CD8-positive, alpha-beta memory T cell (primary cell): Measurements from ENCODE around the gene CRISPLD2. TPM values are rescaled to one million over a fixed set of nuclear protein-coding genes. Genes with fewer than 3 reads are reported as not detected.

ENCODE experiments used
- CTCF ChIA-PET: fragments of 350-600 bp; sonication (Branson Sonifier 250); formaldehyde crosslinking; loops from one replicate; lab custom pipeline; 2021; ENCODE audit warnings: antibody characterized with exemption; lab: Charles Lee
- POLR2A ChIA-PET: fragments of 350-600 bp; sonication (Branson Sonifier 250); formaldehyde crosslinking; loops from one replicate; lab custom pipeline; 2021; ENCODE audit warnings: antibody characterized with exemption; lab: Charles Lee
- DNase-seq, 5 donors: peaks; one replicate each; pipeline versions ENCODE4 v3.0.0 to v3.0.0-alpha.2; 2020 to 2022; ENCODE audit warnings: mixed read lengths in 1 of 5
- H3K27ac ChIP-seq: one replicate; pipeline ENCODE4 v1.7.0; 2013; ENCODE audit warnings: low read depth, mild to moderate bottlenecking, low read length, moderate library complexity
- H3K27me3 ChIP-seq: 2 replicates; pipeline ENCODE4 v1.7.0; 2013; ENCODE audit warnings: low read length, mild to moderate bottlenecking; ENCODE audit not compliant: insufficient read depth, poor library complexity, severe bottlenecking
- H3K36me3 ChIP-seq: 2 replicates; pipeline ENCODE4 v1.7.0; 2013; ENCODE audit warnings: mild to moderate bottlenecking, low read length, moderate library complexity; ENCODE audit not compliant: insufficient read depth
- H3K4me1 ChIP-seq: 2 replicates; pipeline ENCODE4 v1.7.0; 2013; ENCODE audit warnings: mild to moderate bottlenecking, low read length, moderate library complexity; ENCODE audit not compliant: insufficient read depth
- H3K4me3 ChIP-seq: 2 replicates; pipeline ENCODE4 v1.7.0; 2013; ENCODE audit warnings: mild to moderate bottlenecking, low read length
- H3K9me3 ChIP-seq: 2 replicates; pipeline ENCODE4 v1.7.0; 2013; ENCODE audit warnings: mild to moderate bottlenecking, low read length
- H3K27ac Mint-ChIP-seq, 8 donors: one replicate each; pipeline ENCODE4 v1.8.0; 2020 to 2021; ENCODE audit warnings: mixed read lengths in 8 of 8, mild to moderate bottlenecking in 6 of 8, inconsistent platforms in 3 of 8, moderate library complexity in 3 of 8
- H3K27me3 Mint-ChIP-seq, 2 donors: one replicate each; pipeline ENCODE4 v1.8.0; 2020 to 2021; ENCODE audit warnings: mixed read lengths in 2 of 2, mild to moderate bottlenecking in 1 of 2, moderate library complexity in 1 of 2
- H3K36me3 Mint-ChIP-seq, 3 donors: one replicate each; pipeline ENCODE4 v1.8.0; 2020 to 2021; ENCODE audit warnings: mixed read lengths in 3 of 3, inconsistent platforms in 1 of 3, mild to moderate bottlenecking in 1 of 3
- H3K4me1 Mint-ChIP-seq, 3 donors: one replicate each; pipeline ENCODE4 v1.8.0; 2020 to 2021; ENCODE audit warnings: mixed read lengths in 3 of 3, inconsistent platforms in 1 of 3, mild to moderate bottlenecking in 1 of 3
- H3K4me3 Mint-ChIP-seq, 7 donors: one replicate each; pipeline ENCODE4 v1.8.0; 2020 to 2021; ENCODE audit warnings: mixed read lengths in 7 of 7, mild to moderate bottlenecking in 6 of 7, moderate library complexity in 4 of 7, inconsistent platforms in 2 of 7
- H3K9me3 Mint-ChIP-seq, 5 donors: one replicate each; pipeline ENCODE4 v1.8.0; 2020 to 2022; ENCODE audit warnings: mixed read lengths in 5 of 5, mild to moderate bottlenecking in 3 of 5, moderate library complexity in 2 of 5, inconsistent platforms in 1 of 5
- polyA plus RNA-seq: library from polyadenylated mRNA; unstranded; fragments of 300-500 nt; fragmentation: Illumina TruSeq; gene quantifications from one replicate; pipeline ENCODE4 v1.2.3, GENCODE V29; 2021
- total RNA-seq, 2 experiments: library from RNA; stranded (reverse); gene quantifications; one replicate each; pipeline ENCODE4 v1.2.3, GENCODE V29; 2021

CRISPLD2 gene
- total and polyA plus RNA-seq, 3 experiments from 2014 or later, result 0.04 to 0.05 TPM; not detected in 1

- Mint-ChIP-seq H3K27me3 (peaks cover 10 to 34% of the 10 kb centered on the region in 2 donors), H3K36me3 (no peaks in the 10 kb centered on the region), H3K9me3 (peaks cover 0 to 2% (median 0%) of the 10 kb centered on the region in 5 donors), H3K4me3 (no peak overlapping the region), H3K4me1 (peaks cover 0 to 4% (median 0%) of the 10 kb centered on the region in 3 donors), H3K27ac (no peak overlapping the region)
- H3K9me3 ChIP-seq, result no peaks in the 10 kb centered on the region
- ChIA-PET CTCF (no interaction called here), POLR2A (no interaction called here)
- H3K36me3 ChIP-seq, result no peaks in the 10 kb centered on the region
- H3K4me3 ChIP-seq, result no peak overlapping the region
- no peak for DNase-seq
- H3K27me3 ChIP-seq, result no peaks in the 10 kb centered on the region
- H3K27ac ChIP-seq, result no peak overlapping the region
- no peaks in the 10 kb centered on the region for H3K4me1 ChIP-seq
These were observed 28.0 kb downstream of the CRISPLD2 start for GRCh38 chr16:84847564-84848355.

- no peak for DNase-seq
- H3K4me3 Mint-ChIP-seq, result no peak overlapping the region
- no peaks in the 10 kb centered on the region for H3K4me1 Mint-ChIP-seq
- Histone ChIP-seq H3K4me3 (no peak overlapping the region), H3K36me3 (no peaks in the 10 kb centered on the region), H3K27ac (no peak overlapping the region), H3K9me3 (no peaks in the 10 kb centered on the region), H3K4me1 (no peaks in the 10 kb centered on the region), H3K27me3 (no peaks in the 10 kb centered on the region)
- peaks cover 0 to 2% (median 0%) of the 10 kb centered on the region in 5 donors for H3K9me3 Mint-ChIP-seq
- peaks cover 10 to 29% of the 10 kb centered on the region in 2 donors for H3K27me3 Mint-ChIP-seq
- no peaks in the 10 kb centered on the region for H3K36me3 Mint-ChIP-seq
- H3K27ac Mint-ChIP-seq, result no peak overlapping the region
- POLR2A ChIA-PET, result no interaction called here
- CTCF ChIA-PET, result no interaction called here
These were observed 29.3 kb downstream of the CRISPLD2 start for GRCh38 chr16:84848986-84849634.

- ChIA-PET CTCF (no interaction called here), POLR2A (no interaction called here)
- Mint-ChIP-seq H3K36me3 (no peaks in the 10 kb centered on the region), H3K27me3 (peaks cover 10 to 32% of the 10 kb centered on the region in 2 donors), H3K4me3 (no peak overlapping the region), H3K27ac (no peak overlapping the region), H3K4me1 (no peaks in the 10 kb centered on the region), H3K9me3 (peaks cover 0 to 2% (median 0%) of the 10 kb centered on the region in 5 donors)
- DNase-seq, result no peak
- Histone ChIP-seq H3K4me1 (no peaks in the 10 kb centered on the region), H3K4me3 (no peak overlapping the region), H3K9me3 (no peaks in the 10 kb centered on the region), H3K27me3 (no peaks in the 10 kb centered on the region), H3K36me3 (no peaks in the 10 kb centered on the region), H3K27ac (no peak overlapping the region)
These were observed 30.0 kb downstream of the CRISPLD2 start for GRCh38 chr16:84849751-84850150.

GRCh38 chr16:84850714-84851113 lies 30.9 kb downstream of the CRISPLD2 start:
- Mint-ChIP-seq H3K4me3 (no peak overlapping the region), H3K36me3 (no peaks in the 10 kb centered on the region), H3K4me1 (no peaks in the 10 kb centered on the region), H3K9me3 (peaks cover 0 to 2% (median 0%) of the 10 kb centered on the region in 5 donors), H3K27ac (no peak overlapping the region), H3K27me3 (peaks cover 12 to 39% of the 10 kb centered on the region in 2 donors)
- Histone ChIP-seq H3K4me1 (no peaks in the 10 kb centered on the region), H3K36me3 (no peaks in the 10 kb centered on the region), H3K4me3 (no peak overlapping the region), H3K27ac (no peak overlapping the region), H3K27me3 (no peaks in the 10 kb centered on the region), H3K9me3 (no peaks in the 10 kb centered on the region)
- ChIA-PET POLR2A (no interaction called here), CTCF (no interaction called here)
- no peak for DNase-seq

GRCh38 chr16:84851192-84852127 lies 31.7 kb downstream of the CRISPLD2 start:
- H3K27ac Mint-ChIP-seq, result no peak overlapping the region
- no peaks in the 10 kb centered on the region for H3K27me3 ChIP-seq
- POLR2A ChIA-PET, result no interaction called here

GRCh38 chr16:84853534-84853933 lies 33.7 kb downstream of the CRISPLD2 start:
- Histone ChIP-seq H3K27me3 (no peaks in the 10 kb centered on the region), H3K4me1 (no peaks in the 10 kb centered on the region), H3K9me3 (no peaks in the 10 kb centered on the region), H3K36me3 (no peaks in the 10 kb centered on the region), H3K4me3 (no peak overlapping the region), H3K27ac (no peak overlapping the region)
- DNase-seq, result no peak
- H3K36me3 Mint-ChIP-seq, result no peaks in the 10 kb centered on the region
- POLR2A ChIA-PET, result no interaction called here
- no peaks in the 10 kb centered on the region for H3K9me3 Mint-ChIP-seq
- no peaks in the 10 kb centered on the region for H3K4me1 Mint-ChIP-seq
- CTCF ChIA-PET, result no interaction called here
- peaks cover 8 to 28% of the 10 kb centered on the region in 2 donors for H3K27me3 Mint-ChIP-seq
- H3K4me3 Mint-ChIP-seq, result no peak overlapping the region
- no peak overlapping the region for H3K27ac Mint-ChIP-seq

More at GRCh38 chr16:84851192-84852127, 31.7 kb downstream of the CRISPLD2 start:
- CTCF ChIA-PET, result no interaction called here
- Mint-ChIP-seq H3K36me3 (no peaks in the 10 kb centered on the region), H3K9me3 (peaks cover 0 to 2% (median 0%) of the 10 kb centered on the region in 5 donors), H3K4me3 (no peak overlapping the region), H3K4me1 (no peaks in the 10 kb centered on the region), H3K27me3 (peaks cover 12 to 38% of the 10 kb centered on the region in 2 donors)
- H3K9me3 ChIP-seq, result no peaks in the 10 kb centered on the region
- H3K4me1 ChIP-seq, result no peaks in the 10 kb centered on the region
- no peak overlapping the region for H3K27ac ChIP-seq
- H3K36me3 ChIP-seq, result no peaks in the 10 kb centered on the region
- no peak overlapping the region for H3K4me3 ChIP-seq
- DNase-seq, result no peak

- Histone ChIP-seq H3K27ac (no peak overlapping the region), H3K27me3 (no peaks in the 10 kb centered on the region), H3K4me1 (no peaks in the 10 kb centered on the region), H3K4me3 (no peak overlapping the region), H3K36me3 (no peaks in the 10 kb centered on the region), H3K9me3 (no peaks in the 10 kb centered on the region)
- ChIA-PET POLR2A (no interaction called here), CTCF (no interaction called here)
- Mint-ChIP-seq H3K9me3 (peaks cover 0 to 6% (median 4%) of the 10 kb centered on the region in 5 donors), H3K36me3 (no peaks in the 10 kb centered on the region), H3K4me1 (no peaks in the 10 kb centered on the region), H3K4me3 (no peak overlapping the region), H3K27me3 (peaks cover 8 to 28% of the 10 kb centered on the region in 2 donors), H3K27ac (no peak overlapping the region)
- no peak for DNase-seq
These were observed 35.0 kb downstream of the CRISPLD2 start for GRCh38 chr16:84854759-84855158.
